Nephron progenitor cell (in vitro differentiated cells): ENCODE measurements around the gene CAPS.

ENCODE experiments used
- DNase-seq: peaks from one replicate; pipeline ENCODE4 v3.0.0; 2021
- H3K27ac Mint-ChIP-seq: 2 replicates; pipeline ENCODE4 v1.8.0; 2021; ENCODE audit warnings: mild to moderate bottlenecking, moderate library complexity, mixed read lengths
- H3K27me3 Mint-ChIP-seq: 2 replicates; pipeline ENCODE4 v1.8.0; 2021; ENCODE audit warnings: mild to moderate bottlenecking, low read depth, mixed read lengths; ENCODE audit not compliant: poor library complexity
- H3K36me3 Mint-ChIP-seq: 2 replicates; pipeline ENCODE4 v1.8.0; 2021; ENCODE audit warnings: low read depth, mixed read lengths
- H3K4me1 Mint-ChIP-seq: 2 replicates; pipeline ENCODE4 v1.8.0; 2021; ENCODE audit warnings: mixed read lengths
- H3K4me3 Mint-ChIP-seq: 2 replicates; pipeline ENCODE4 v1.8.0; 2021; ENCODE audit warnings: mild to moderate bottlenecking, moderate library complexity, mixed read lengths
- H3K9me3 Mint-ChIP-seq: 2 replicates; pipeline ENCODE4 v1.8.0; 2021; ENCODE audit warnings: mild to moderate bottlenecking, moderate library complexity, mixed read lengths
- TF ChIP-seq, protein P1 (sequence below): fragments of 200-600 bp; sonication (generic); IDR thresholded peaks from 2 replicates; pipeline ENCODE4 v1.5.0; 2021; ENCODE audit warnings: antibody characterized with exemption

The CAPS gene

GRCh38 chr19:5953030-5953589 lies 39.1 kb downstream of the CAPS start:
- DNase-seq = no peak
- H3K4me3 Mint-ChIP-seq = peak overlapping the region; percentile 24

DNA sequence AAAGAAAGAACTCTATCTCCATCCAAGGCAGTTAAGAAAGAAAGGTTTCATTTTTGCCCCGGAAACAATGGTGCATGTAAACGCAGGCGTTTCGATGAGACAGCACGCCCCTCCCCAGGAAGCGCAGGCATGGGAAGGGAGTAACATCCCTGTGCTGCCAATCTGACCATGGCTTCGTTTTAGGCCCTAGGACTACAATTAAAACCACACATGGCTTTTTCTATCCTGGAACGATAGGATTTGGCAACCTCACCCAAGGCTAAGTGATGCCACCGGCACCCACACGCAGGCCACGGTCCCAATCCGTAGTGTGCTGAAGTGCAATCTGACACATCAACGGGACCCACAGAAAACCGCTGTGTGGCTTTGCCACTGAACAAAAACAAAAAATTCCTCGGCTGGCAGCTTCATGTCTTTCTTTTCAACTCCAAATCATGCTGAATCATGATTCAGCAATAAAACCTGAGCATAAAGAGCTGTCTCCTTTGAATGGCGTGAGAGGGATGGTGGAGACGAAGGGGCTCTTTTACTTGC lies 39.7 kb downstream of the CAPS start:
- H3K27ac Mint-ChIP-seq = peak overlapping the region; percentile 98
- DNase-seq = no peak
- TF ChIP-seq, protein P1, sequence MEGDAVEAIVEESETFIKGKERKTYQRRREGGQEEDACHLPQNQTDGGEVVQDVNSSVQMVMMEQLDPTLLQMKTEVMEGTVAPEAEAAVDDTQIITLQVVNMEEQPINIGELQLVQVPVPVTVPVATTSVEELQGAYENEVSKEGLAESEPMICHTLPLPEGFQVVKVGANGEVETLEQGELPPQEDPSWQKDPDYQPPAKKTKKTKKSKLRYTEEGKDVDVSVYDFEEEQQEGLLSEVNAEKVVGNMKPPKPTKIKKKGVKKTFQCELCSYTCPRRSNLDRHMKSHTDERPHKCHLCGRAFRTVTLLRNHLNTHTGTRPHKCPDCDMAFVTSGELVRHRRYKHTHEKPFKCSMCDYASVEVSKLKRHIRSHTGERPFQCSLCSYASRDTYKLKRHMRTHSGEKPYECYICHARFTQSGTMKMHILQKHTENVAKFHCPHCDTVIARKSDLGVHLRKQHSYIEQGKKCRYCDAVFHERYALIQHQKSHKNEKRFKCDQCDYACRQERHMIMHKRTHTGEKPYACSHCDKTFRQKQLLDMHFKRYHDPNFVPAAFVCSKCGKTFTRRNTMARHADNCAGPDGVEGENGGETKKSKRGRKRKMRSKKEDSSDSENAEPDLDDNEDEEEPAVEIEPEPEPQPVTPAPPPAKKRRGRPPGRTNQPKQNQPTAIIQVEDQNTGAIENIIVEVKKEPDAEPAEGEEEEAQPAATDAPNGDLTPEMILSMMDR = no peak
- no peaks in the 10 kb centered on the region for H3K9me3 Mint-ChIP-seq
- peak overlapping the region; percentile 59 for H3K4me3 Mint-ChIP-seq
- peaks cover 99% of the 10 kb centered on the region for H3K4me1 Mint-ChIP-seq
- H3K27me3 Mint-ChIP-seq = no peaks in the 10 kb centered on the region
- no peaks in the 10 kb centered on the region for H3K36me3 Mint-ChIP-seq

More at GRCh38 chr19:5953030-5953589, 39.1 kb downstream of the CAPS start:
- H3K9me3 Mint-ChIP-seq = no peaks in the 10 kb centered on the region
- peaks cover 100% of the 10 kb centered on the region for H3K4me1 Mint-ChIP-seq
- H3K27me3 Mint-ChIP-seq = no peaks in the 10 kb centered on the region
- TF ChIP-seq, protein P1 = no peak
- peak overlapping the region; percentile 98 for H3K27ac Mint-ChIP-seq
- no peaks in the 10 kb centered on the region for H3K36me3 Mint-ChIP-seq

DNA sequence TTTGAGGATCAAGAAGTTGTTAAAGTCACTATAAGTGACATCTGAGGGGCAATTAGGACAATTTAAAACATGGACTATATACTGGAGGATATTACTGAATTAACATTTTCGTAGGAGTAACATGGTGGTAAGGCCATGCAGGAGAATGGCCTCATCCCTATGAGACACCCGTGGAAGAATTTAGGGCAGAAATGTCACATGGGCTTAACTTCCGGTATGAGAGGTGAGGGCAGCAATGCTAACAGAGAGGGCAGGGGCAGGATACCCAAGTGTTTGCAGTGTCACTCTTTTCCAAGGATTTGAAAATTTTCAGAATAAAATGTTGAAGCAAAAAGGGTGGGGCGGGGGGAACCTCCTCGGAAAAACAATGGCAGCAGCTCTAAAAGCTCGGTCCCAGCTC lies 40.2 kb downstream of the CAPS start:
- H3K27ac Mint-ChIP-seq = peak overlapping the region; percentile 98
- peak overlapping the region; percentile 59 for H3K4me3 Mint-ChIP-seq
- TF ChIP-seq, protein P1 = no peak
- DNase-seq = no peak
- no peaks in the 10 kb centered on the region for H3K27me3 Mint-ChIP-seq
- no peaks in the 10 kb centered on the region for H3K36me3 Mint-ChIP-seq
- H3K4me1 Mint-ChIP-seq = peaks cover 99% of the 10 kb centered on the region
- no peaks in the 10 kb centered on the region for H3K9me3 Mint-ChIP-seq

GRCh38 chr19:5955636-5955935 lies 41.5 kb downstream of the CAPS start:
- H3K4me1 Mint-ChIP-seq = peaks cover 99% of the 10 kb centered on the region
- TF ChIP-seq, protein P1 = no peak
- H3K9me3 Mint-ChIP-seq = no peaks in the 10 kb centered on the region
- no peak overlapping the region for H3K4me3 Mint-ChIP-seq
- peak overlapping the region; percentile 32 for H3K27ac Mint-ChIP-seq
- no peaks in the 10 kb centered on the region for H3K27me3 Mint-ChIP-seq
- no peaks in the 10 kb centered on the region for H3K36me3 Mint-ChIP-seq
- DNase-seq = no peak

DNA sequence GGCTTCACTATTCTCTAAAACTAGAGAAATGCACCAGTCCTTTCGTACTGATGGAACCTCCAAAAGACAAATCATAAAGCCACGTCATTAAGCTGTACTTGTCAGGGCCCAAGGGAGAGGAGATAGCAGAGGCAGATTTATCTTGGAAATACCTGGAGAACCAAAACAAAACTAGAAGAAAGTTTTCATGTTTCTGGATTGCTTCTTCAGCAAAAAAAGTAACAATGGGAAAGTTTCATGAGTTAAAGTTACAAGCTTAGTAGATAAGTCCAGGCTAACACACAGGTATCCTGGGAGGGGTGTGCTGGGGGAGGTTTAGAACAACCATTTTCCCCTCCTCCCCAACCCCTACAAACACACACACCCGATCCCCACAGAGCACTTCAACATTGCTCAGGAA lies 42.3 kb downstream of the CAPS start:
- Mint-ChIP-seq H3K27me3 (no peaks in the 10 kb centered on the region), H3K36me3 (no peaks in the 10 kb centered on the region), H3K27ac (peak overlapping the region; percentile 61), H3K4me1 (peaks cover 98% of the 10 kb centered on the region), H3K9me3 (no peaks in the 10 kb centered on the region), H3K4me3 (no peak overlapping the region)
- TF ChIP-seq, protein P1 = no peak
- DNase-seq = no peak

- Mint-ChIP-seq H3K36me3 (no peaks in the 10 kb centered on the region), H3K27me3 (no peaks in the 10 kb centered on the region), H3K27ac (peak overlapping the region; percentile 61), H3K9me3 (no peaks in the 10 kb centered on the region), H3K4me1 (peaks cover 95% of the 10 kb centered on the region), H3K4me3 (peak overlapping the region; percentile 18)
- TF ChIP-seq, protein P1 = no peak
- no peak for DNase-seq
These were observed 42.7 kb downstream of the CAPS start for GRCh38 chr19:5956728-5957127.
